ENCODE data around the gene ARSB. TPM values are rescaled to one million over a fixed set of nuclear protein-coding genes. Genes with fewer than 3 reads are reported as not detected.

Gene ARSB
- total and polyA plus RNA-seq, 9 of the 15 experiments (the other 6 are each of a cell fraction or from before 2014, with no cell fraction given) = 0.52 to 4.6 (median 2.4) TPM

DNA sequence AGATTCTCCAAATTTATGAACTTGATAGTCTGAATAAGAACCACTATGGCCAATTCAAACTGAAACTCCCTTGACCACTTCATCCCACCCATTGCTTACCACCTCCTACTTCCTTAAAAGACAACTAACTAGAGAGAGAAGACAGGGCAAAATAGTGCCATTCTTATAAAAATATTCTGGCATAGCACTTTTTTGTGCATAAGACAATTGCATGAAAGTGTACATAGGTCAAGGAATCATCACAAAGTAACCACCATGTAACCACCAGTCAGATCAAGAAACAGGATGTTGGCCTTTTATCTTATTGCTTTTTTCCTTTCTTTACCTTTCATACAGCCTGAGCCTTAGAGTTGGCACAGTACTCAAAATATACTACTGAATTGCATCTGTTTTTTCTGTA lies 8.1 kb upstream of the ARSB start:
- H3K36me3 ChIP-seq (ENCODE audit: control insufficient read depth, insufficient read depth, low read length) = no peaks in the 10 kb centered on the region
- no peaks in the 10 kb centered on the region for H3K79me2 ChIP-seq (ENCODE audit: control insufficient read depth, insufficient read depth, low read length)
- H3K4me2 ChIP-seq (ENCODE audit: insufficient read depth, low read length) = no peak overlapping the region
- H3K9ac ChIP-seq (ENCODE audit: insufficient read depth in 1 of 2, low read depth in 2 of 2, low read length in 2 of 2) = no peak overlapping the region
- no peak for TF ChIP-seq BRF2 (IDR thresholded peaks at IDR 0.05; ENCODE audit: borderline replicate concordance, insufficient read depth, insufficient read length)
- TF ChIP-seq HDAC6 (IDR thresholded peaks at IDR 0.05; ENCODE audit: low read depth, low read length) = no peak
- no peak for TF ChIP-seq ILK (tag; IDR thresholded peaks at IDR 0.05; ENCODE audit: borderline replicate concordance, low read depth)
- no peak for TF ChIP-seq PURB (CRISPR knock-in tag; IDR thresholded peaks at IDR 0.05; ENCODE audit: low read depth)
- no peak for TF ChIP-seq SMAD1 (IDR thresholded peaks at IDR 0.05; ENCODE audit: low read depth, low read length, partially characterized antibody)
- no peak for TF ChIP-seq CBX3 (IDR thresholded peaks at IDR 0.05; ENCODE audit: borderline replicate concordance in 1 of 2, low read length in 2 of 2)
- no peak for TF ChIP-seq IRF9 (tag; IDR thresholded peaks at IDR 0.05)
- no peak for TF ChIP-seq ZNF445 (CRISPR knock-in tag; IDR thresholded peaks at IDR 0.05; ENCODE audit: low read depth)
- TF ChIP-seq RFX7 (CRISPR knock-in tag; IDR thresholded peaks at IDR 0.05) = no peak
- TF ChIP-seq, protein P1, sequence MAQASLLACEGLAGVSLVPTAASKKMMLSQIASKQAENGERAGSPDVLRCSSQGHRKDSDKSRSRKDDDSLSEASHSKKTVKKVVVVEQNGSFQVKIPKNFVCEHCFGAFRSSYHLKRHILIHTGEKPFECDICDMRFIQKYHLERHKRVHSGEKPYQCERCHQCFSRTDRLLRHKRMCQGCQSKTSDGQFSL (CRISPR knock-in tag; IDR thresholded peaks at IDR 0.05) = no peak
- TF ChIP-seq, protein P1 (tag; IDR thresholded peaks at IDR 0.05) = no peak
- TF ChIP-seq AFF1 (IDR thresholded peaks at IDR 0.05; ENCODE audit: low read depth in 1 of 2, partially characterized antibody in 2 of 2) = no peak
- TF ChIP-seq GABPA (tag; conservative IDR thresholded peaks at IDR 0.05; ENCODE audit: low read depth) = no peak
- intact Hi-C loops (cut with micrococcal nuclease) = no loop called here
- no peaks in the 10 kb centered on the region for H3K4me1 ChIP-seq (replicated peaks in 1 of 2; ENCODE audit: control insufficient read depth in 2 of 2, insufficient read depth in 2 of 2, low read length in 2 of 2)
- no peaks in the 10 kb centered on the region for H3K9me1 ChIP-seq (ENCODE audit: control insufficient read depth, insufficient read depth, low read length)
- FAIRE-seq (no peak), DNase-seq (ENCODE audit: extremely low read depth in 1 of 4, low spot score in 3 of 4) (no peak), ATAC-seq (no peak)
- POLR2A ChIA-PET = no interaction called here
- H3K27me3 ChIP-seq (ENCODE audit: control insufficient read depth in 2 of 2, insufficient read depth in 2 of 2, low read length in 2 of 2) = peaks cover 0 to 3% of the 10 kb centered on the region in 2 experiments; a peak in 2 of 5 replicates
- no TSS peak for BruUV-seq (replicated peaks)
- CTCF ChIA-PET (ENCODE audit: low intra/inter-chr PET ratio) = no interaction called here
- H2AFZ ChIP-seq (ENCODE audit: low read depth, low read length) = no peak overlapping the region
- no peaks in the 10 kb centered on the region for H3K9me3 ChIP-seq (replicated peaks; ENCODE audit: control insufficient read depth, insufficient read depth, low read depth, low read length)
- no peak overlapping the region for H3K4me3 ChIP-seq
- no peaks in the 10 kb centered on the region for H4K20me1 ChIP-seq (replicated peaks; ENCODE audit: control insufficient read depth, insufficient read depth, low read length)
- in situ Hi-C loops (cut with MboI) = no loop called here
- no peak overlapping the region for H3K27ac ChIP-seq (ENCODE audit: extremely low read depth, low read depth, low read length)

Data from K562 (cell line).